ENCODE data around the gene STK16. TPM values are rescaled to one million over a fixed set of nuclear protein-coding genes. Genes with fewer than 3 reads are reported as not detected.

The STK16 gene
- total and polyA plus RNA-seq, 2 of the 13 experiments (the other 11 are each of a cell fraction or from before 2014, with no cell fraction given): 28.0 to 50.9 TPM

DNA sequence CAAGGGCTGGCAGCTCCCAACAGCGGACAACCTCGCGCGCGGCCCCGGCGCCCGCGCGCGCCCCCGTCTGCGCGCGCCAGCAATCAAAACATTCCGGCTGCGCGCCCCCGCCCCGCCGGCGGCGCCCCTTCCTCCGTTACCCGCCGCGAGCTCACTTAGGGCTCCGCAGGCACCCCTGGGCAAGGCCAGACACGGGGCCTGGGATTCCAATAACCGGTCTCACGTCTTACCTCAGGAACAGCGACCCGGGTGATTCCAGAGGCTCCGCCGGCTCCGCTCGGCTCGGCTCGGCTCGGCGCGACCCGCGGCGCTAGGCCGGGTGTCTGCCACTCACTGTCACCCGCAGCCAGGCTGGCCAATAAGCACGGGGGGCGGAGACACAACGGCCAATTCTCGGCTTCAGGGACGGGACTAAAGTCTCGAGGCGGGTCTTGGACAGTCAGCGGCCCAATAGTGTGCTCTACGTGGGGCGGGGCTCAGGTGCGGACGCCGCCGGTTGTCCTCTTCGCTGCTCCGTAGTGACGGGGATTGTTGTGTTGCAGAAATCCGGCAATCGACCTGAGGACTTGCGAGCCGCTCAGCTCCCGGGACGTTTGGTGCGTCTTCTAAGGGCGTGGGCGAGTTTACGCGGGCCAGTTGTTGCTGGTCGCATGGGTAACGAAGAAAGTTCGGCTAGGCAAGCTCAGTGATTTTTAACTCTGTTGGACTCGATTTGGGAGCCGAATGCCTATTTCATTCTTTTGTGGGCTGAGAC lies 15.8 kb upstream of the STK16 start, which contains the start of the genes ANKZF1 and ATG9A (continued):
- TF ChIP-seq ZBTB7B (CRISPR knock-in tag; IDR thresholded peaks at IDR 0.05) (peak; percentile 61; the same call in 1 of the 2 replicates), ZFP82 (CRISPR knock-in tag; IDR thresholded peaks at IDR 0.05; ENCODE audit: borderline replicate concordance) (peak; percentile 91; the same call in 1 of the 2 replicates), DR1 (CRISPR knock-in tag; IDR thresholded peaks at IDR 0.05) (peak; percentile 87), RARA (CRISPR knock-in tag; IDR thresholded peaks at IDR 0.05) (peak; percentile 39; the same call in 1 of the 2 replicates), PHF8 (CRISPR knock-in tag; IDR thresholded peaks at IDR 0.05) (peak; percentile 88), ZNF841 (CRISPR knock-in tag; IDR thresholded peaks at IDR 0.05; ENCODE audit: borderline replicate concordance) (no peak), ZNF232 (CRISPR knock-in tag; IDR thresholded peaks at IDR 0.05; ENCODE audit: borderline replicate concordance) (peak; percentile 68; the same call in 1 of the 2 replicates), HNF4G (IDR thresholded peaks at IDR 0.05; ENCODE audit: borderline replicate concordance, low read depth, low read length) (0 out of 2 replicates have a peak, but pooled peaks have one; percentile 39), HNF4G (CRISPR knock-in tag; IDR thresholded peaks at IDR 0.05; ENCODE audit: borderline replicate concordance, low read depth) (no peak), HOXA7 (CRISPR knock-in tag; IDR thresholded peaks at IDR 0.05) (no peak), ZNF768 (CRISPR knock-in tag; IDR thresholded peaks at IDR 0.05) (peak; percentile 46; the same call in 1 of the 2 replicates), GABPA (IDR thresholded peaks at IDR 0.05; ENCODE audit: low read depth, low read length) (no peak; the same call in 1 of the 2 replicates), GABPA (CRISPR knock-in tag; IDR thresholded peaks at IDR 0.05; ENCODE audit: low read depth) (peak; percentile 66; the same call in 1 of the 2 replicates), ZNF746 (CRISPR knock-in tag; IDR thresholded peaks at IDR 0.05) (no peak), ZNF121 (CRISPR knock-in tag; IDR thresholded peaks at IDR 0.05) (0 out of 2 replicates have a peak, but pooled peaks have one; percentile 54), HNRNPUL1 (IDR thresholded peaks at IDR 0.05; ENCODE audit: low read depth, low read length) (no peak), ZFY (CRISPR knock-in tag; IDR thresholded peaks at IDR 0.05) (peak; percentile 91), SALL1 (CRISPR knock-in tag; IDR thresholded peaks at IDR 0.05) (peak; percentile 75)
- TF ChIP-seq, protein P1, sequence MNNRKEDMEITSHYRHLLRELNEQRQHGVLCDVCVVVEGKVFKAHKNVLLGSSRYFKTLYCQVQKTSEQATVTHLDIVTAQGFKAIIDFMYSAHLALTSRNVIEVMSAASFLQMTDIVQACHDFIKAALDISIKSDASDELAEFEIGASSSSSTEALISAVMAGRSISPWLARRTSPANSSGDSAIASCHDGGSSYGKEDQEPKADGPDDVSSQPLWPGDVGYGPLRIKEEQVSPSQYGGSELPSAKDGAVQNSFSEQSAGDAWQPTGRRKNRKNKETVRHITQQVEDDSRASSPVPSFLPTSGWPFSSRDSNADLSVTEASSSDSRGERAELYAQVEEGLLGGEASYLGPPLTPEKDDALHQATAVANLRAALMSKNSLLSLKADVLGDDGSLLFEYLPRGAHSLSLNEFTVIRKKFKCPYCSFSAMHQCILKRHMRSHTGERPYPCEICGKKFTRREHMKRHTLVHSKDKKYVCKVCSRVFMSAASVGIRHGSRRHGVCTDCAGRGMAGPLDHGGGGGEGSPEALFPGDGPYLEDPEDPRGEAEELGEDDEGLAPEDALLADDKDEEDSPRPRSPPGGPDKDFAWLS (CRISPR knock-in tag; IDR thresholded peaks at IDR 0.05; ENCODE audit: borderline replicate concordance): no peak
- TF ChIP-seq, protein P2, sequence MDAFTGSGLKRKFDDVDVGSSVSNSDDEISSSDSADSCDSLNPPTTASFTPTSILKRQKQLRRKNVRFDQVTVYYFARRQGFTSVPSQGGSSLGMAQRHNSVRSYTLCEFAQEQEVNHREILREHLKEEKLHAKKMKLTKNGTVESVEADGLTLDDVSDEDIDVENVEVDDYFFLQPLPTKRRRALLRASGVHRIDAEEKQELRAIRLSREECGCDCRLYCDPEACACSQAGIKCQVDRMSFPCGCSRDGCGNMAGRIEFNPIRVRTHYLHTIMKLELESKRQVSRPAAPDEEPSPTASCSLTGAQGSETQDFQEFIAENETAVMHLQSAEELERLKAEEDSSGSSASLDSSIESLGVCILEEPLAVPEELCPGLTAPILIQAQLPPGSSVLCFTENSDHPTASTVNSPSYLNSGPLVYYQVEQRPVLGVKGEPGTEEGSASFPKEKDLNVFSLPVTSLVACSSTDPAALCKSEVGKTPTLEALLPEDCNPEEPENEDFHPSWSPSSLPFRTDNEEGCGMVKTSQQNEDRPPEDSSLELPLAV (CRISPR knock-in tag; conservative IDR thresholded peaks at IDR 0.05; ENCODE audit: low read depth): no peak
- TF ChIP-seq, protein P3, sequence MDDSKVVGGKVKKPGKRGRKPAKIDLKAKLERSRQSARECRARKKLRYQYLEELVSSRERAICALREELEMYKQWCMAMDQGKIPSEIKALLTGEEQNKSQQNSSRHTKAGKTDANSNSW (CRISPR knock-in tag; IDR thresholded peaks at IDR 0.05; ENCODE audit: borderline replicate concordance): peak; percentile 49; the same call in 1 of the 2 replicates
- TF ChIP-seq, protein P4, sequence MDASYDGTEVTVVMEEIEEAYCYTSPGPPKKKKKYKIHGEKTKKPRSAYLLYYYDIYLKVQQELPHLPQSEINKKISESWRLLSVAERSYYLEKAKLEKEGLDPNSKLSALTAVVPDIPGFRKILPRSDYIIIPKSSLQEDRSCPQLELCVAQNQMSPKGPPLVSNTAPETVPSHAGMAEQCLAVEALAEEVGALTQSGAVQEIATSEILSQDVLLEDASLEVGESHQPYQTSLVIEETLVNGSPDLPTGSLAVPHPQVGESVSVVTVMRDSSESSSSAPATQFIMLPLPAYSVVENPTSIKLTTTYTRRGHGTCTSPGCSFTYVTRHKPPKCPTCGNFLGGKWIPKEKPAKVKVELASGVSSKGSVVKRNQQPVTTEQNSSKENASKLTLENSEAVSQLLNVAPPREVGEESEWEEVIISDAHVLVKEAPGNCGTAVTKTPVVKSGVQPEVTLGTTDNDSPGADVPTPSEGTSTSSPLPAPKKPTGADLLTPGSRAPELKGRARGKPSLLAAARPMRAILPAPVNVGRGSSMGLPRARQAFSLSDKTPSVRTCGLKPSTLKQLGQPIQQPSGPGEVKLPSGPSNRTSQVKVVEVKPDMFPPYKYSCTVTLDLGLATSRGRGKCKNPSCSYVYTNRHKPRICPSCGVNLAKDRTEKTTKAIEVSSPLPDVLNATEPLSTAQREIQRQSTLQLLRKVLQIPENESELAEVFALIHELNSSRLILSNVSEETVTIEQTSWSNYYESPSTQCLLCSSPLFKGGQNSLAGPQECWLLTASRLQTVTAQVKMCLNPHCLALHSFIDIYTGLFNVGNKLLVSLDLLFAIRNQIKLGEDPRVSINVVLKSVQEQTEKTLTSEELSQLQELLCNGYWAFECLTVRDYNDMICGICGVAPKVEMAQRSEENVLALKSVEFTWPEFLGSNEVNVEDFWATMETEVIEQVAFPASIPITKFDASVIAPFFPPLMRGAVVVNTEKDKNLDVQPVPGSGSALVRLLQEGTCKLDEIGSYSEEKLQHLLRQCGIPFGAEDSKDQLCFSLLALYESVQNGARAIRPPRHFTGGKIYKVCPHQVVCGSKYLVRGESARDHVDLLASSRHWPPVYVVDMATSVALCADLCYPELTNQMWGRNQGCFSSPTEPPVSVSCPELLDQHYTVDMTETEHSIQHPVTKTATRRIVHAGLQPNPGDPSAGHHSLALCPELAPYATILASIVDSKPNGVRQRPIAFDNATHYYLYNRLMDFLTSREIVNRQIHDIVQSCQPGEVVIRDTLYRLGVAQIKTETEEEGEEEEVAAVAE (CRISPR knock-in tag; IDR thresholded peaks at IDR 0.05; ENCODE audit: borderline replicate concordance): no peak
